PC-3 (cell line): ENCODE results near the gene GPR176.

Source experiments
- EZH2 ChIP-seq: fragments of 300-600 bp; sonication (generic); IDR thresholded peaks from one replicate; pipeline ENCODE4 v1.6.1; 2017; ENCODE audit warnings: antibody characterized with exemption, mild to moderate bottlenecking, low read length; ENCODE audit not compliant: unreplicated experiment
- TF ChIP-seq, protein P1 (sequence below): fragments of 300-600 bp; sonication (generic); conservative IDR thresholded peaks from 2 replicates; pipeline ENCODE4 v1.5.1; 2017; ENCODE audit warnings: antibody characterized with exemption, low read depth, mild to moderate bottlenecking, low read length

DNA sequence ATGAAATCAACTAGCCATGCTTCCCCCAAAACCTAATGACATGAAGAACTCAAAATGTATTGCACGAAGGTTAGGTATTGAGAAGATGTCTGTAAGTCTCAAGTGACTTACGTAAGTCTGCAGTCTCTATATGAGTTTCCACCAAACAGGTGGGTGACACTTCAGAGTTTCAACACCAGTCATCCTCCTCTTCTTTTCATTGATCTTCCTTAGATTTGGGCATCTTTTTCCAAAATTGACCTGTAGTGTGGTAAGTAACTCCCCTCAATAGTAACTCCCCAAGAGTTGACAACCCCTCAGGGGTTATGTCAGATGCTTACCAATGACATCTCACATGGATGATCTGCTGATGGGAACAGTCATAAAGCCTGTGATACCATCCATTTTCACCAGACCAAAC, 46.1 kb downstream of the GPR176 start:
- TF ChIP-seq EZH2: no peak
- TF ChIP-seq, protein P1, sequence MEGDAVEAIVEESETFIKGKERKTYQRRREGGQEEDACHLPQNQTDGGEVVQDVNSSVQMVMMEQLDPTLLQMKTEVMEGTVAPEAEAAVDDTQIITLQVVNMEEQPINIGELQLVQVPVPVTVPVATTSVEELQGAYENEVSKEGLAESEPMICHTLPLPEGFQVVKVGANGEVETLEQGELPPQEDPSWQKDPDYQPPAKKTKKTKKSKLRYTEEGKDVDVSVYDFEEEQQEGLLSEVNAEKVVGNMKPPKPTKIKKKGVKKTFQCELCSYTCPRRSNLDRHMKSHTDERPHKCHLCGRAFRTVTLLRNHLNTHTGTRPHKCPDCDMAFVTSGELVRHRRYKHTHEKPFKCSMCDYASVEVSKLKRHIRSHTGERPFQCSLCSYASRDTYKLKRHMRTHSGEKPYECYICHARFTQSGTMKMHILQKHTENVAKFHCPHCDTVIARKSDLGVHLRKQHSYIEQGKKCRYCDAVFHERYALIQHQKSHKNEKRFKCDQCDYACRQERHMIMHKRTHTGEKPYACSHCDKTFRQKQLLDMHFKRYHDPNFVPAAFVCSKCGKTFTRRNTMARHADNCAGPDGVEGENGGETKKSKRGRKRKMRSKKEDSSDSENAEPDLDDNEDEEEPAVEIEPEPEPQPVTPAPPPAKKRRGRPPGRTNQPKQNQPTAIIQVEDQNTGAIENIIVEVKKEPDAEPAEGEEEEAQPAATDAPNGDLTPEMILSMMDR: no peak
